GM12878 (cell line): ENCODE measurements around the gene PLPP1.

Experiments used
- BCLAF1 ChIP-seq: fragments of 450-650 bp; IDR thresholded peaks from 2 replicates; pipeline ENCODE4 v1.6.1; 2017; ENCODE audit warnings: antibody characterized with exemption, mild to moderate bottlenecking, moderate library complexity
- FOS ChIP-seq: IDR thresholded peaks from 3 replicates; pipeline ENCODE4 v1.6.1; 2011; ENCODE audit warnings: borderline replicate concordance; ENCODE audit not compliant: insufficient read length; ENCODE audit errors: extremely low read depth
- MAX ChIP-seq: IDR thresholded peaks from 2 replicates; pipeline ENCODE4 v1.6.1; 2012; ENCODE audit warnings: low read depth, low read length, improper control_type of control experiment
- POLR2A ChIP-seq: IDR thresholded peaks from 2 replicates; pipeline ENCODE4 v1.6.1; 2011; ENCODE audit warnings: low read depth, mild to moderate bottlenecking, low read length
- POLR2AphosphoS5 ChIP-seq: IDR thresholded peaks from 2 replicates; pipeline ENCODE4 v1.6.1; 2011; ENCODE audit warnings: mild to moderate bottlenecking, low read length, inconsistent platforms
- TBL1XR1 ChIP-seq: IDR thresholded peaks from 2 replicates; pipeline ENCODE4 v1.6.1; 2012; ENCODE audit warnings: low read depth, low read length, improper control_type of control experiment
- TF ChIP-seq, protein P1 (sequence below): fragments of 450-650 bp; IDR thresholded peaks from 2 replicates; pipeline ENCODE4 v1.6.1; 2017; ENCODE audit warnings: mild to moderate bottlenecking, moderate library complexity
- TF ChIP-seq, protein P2 (sequence below), 3 experiments: IDR thresholded peaks in 2 of 3; conservative IDR thresholded peaks in 1 of 3; 2 replicates each; pipeline ENCODE4 v1.5.1; 2011; ENCODE audit warnings: low read depth in 3 of 3, low read length in 3 of 3, mild to moderate bottlenecking in 3 of 3, control low read depth in 2 of 3, moderate library complexity in 2 of 3, inconsistent platforms in 1 of 3, mixed read lengths in 1 of 3; ENCODE audit not compliant: control insufficient read depth in 2 of 3, insufficient read depth in 1 of 3; ENCODE audit errors: extremely low read depth in 1 of 3

- TF ChIP-seq POLR2A (no peak), POLR2AphosphoS5 (no peak), TBL1XR1 (no peak), FOS (no peak), BCLAF1 (no peak), MAX (no peak)
- TF ChIP-seq, protein P1, sequence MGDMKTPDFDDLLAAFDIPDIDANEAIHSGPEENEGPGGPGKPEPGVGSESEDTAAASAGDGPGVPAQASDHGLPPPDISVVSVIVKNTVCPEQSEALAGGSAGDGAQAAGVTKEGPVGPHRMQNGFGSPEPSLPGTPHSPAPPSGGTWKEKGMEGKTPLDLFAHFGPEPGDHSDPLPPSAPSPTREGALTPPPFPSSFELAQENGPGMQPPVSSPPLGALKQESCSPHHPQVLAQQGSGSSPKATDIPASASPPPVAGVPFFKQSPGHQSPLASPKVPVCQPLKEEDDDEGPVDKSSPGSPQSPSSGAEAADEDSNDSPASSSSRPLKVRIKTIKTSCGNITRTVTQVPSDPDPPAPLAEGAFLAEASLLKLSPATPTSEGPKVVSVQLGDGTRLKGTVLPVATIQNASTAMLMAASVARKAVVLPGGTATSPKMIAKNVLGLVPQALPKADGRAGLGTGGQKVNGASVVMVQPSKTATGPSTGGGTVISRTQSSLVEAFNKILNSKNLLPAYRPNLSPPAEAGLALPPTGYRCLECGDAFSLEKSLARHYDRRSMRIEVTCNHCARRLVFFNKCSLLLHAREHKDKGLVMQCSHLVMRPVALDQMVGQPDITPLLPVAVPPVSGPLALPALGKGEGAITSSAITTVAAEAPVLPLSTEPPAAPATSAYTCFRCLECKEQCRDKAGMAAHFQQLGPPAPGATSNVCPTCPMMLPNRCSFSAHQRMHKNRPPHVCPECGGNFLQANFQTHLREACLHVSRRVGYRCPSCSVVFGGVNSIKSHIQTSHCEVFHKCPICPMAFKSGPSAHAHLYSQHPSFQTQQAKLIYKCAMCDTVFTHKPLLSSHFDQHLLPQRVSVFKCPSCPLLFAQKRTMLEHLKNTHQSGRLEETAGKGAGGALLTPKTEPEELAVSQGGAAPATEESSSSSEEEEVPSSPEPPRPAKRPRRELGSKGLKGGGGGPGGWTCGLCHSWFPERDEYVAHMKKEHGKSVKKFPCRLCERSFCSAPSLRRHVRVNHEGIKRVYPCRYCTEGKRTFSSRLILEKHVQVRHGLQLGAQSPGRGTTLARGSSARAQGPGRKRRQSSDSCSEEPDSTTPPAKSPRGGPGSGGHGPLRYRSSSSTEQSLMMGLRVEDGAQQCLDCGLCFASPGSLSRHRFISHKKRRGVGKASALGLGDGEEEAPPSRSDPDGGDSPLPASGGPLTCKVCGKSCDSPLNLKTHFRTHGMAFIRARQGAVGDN, result no peak
- TF ChIP-seq, protein P2, sequence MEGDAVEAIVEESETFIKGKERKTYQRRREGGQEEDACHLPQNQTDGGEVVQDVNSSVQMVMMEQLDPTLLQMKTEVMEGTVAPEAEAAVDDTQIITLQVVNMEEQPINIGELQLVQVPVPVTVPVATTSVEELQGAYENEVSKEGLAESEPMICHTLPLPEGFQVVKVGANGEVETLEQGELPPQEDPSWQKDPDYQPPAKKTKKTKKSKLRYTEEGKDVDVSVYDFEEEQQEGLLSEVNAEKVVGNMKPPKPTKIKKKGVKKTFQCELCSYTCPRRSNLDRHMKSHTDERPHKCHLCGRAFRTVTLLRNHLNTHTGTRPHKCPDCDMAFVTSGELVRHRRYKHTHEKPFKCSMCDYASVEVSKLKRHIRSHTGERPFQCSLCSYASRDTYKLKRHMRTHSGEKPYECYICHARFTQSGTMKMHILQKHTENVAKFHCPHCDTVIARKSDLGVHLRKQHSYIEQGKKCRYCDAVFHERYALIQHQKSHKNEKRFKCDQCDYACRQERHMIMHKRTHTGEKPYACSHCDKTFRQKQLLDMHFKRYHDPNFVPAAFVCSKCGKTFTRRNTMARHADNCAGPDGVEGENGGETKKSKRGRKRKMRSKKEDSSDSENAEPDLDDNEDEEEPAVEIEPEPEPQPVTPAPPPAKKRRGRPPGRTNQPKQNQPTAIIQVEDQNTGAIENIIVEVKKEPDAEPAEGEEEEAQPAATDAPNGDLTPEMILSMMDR (IDR thresholded peaks at IDR 0.05 in 2 of 3, conservative IDR thresholded peaks at IDR 0.05 in 1 of 3; ENCODE audit: control insufficient read depth in 2 of 3, extremely low read depth in 1 of 3, insufficient read depth in 1 of 3, low read depth in 3 of 3, low read length in 3 of 3), result no peak
These were observed 23.7 kb upstream of the PLPP1 start for GRCh38 chr5:55558484-55558883.
